ENCODE data around the gene PLXDC2.

Gene PLXDC2

GRCh38 chr10:20276127-20276979 lies 460.1 kb downstream of the PLXDC2 start:
- H3K4me1 ChIP-seq (ENCODE audit: insufficient read depth, low read length) = peaks cover 17% of the 10 kb centered on the region; the same call in 1 of the 2 replicates
- no peaks in the 10 kb centered on the region for H3K9me3 ChIP-seq (ENCODE audit: insufficient read depth, low read depth, low read length)
- no peak overlapping the region for H3K4me3 ChIP-seq (ENCODE audit: low read length)
- no peak overlapping the region for H3K9ac ChIP-seq (ENCODE audit: low read depth, low read length)
- peak overlapping the region; percentile 33; the same call in 1 of the 2 replicates for H3K27ac ChIP-seq (ENCODE audit: low read depth, low read length)
- WGBS = 87% methylated on average over 6 of the region's 6 CpGs
- peaks cover 8% of the 10 kb centered on the region for H3K36me3 ChIP-seq (ENCODE audit: insufficient read depth, low read length)
- no peaks in the 10 kb centered on the region for H3K27me3 ChIP-seq (ENCODE audit: insufficient read depth, low read length)

GRCh38 chr10:20277820-20278219 lies 461.6 kb downstream of the PLXDC2 start:
- H3K9me3 ChIP-seq (ENCODE audit: insufficient read depth, low read depth, low read length) = no peaks in the 10 kb centered on the region
- H3K4me1 ChIP-seq (ENCODE audit: insufficient read depth, low read length) = peaks cover 8% of the 10 kb centered on the region; the same call in 1 of the 2 replicates
- no peak overlapping the region for H3K9ac ChIP-seq (ENCODE audit: low read depth, low read length)
- no peak overlapping the region for H3K4me3 ChIP-seq (ENCODE audit: low read length)
- no peak overlapping the region for H3K27ac ChIP-seq (ENCODE audit: low read depth, low read length)
- WGBS = 94% methylated on average over 3 of the region's 3 CpGs
- peaks cover 8% of the 10 kb centered on the region for H3K36me3 ChIP-seq (ENCODE audit: insufficient read depth, low read length)
- no peaks in the 10 kb centered on the region for H3K27me3 ChIP-seq (ENCODE audit: insufficient read depth, low read length)

- Histone ChIP-seq H3K4me3 (ENCODE audit: low read length) (no peak overlapping the region), H3K9me3 (ENCODE audit: insufficient read depth, low read depth, low read length) (no peaks in the 10 kb centered on the region), H3K27me3 (ENCODE audit: insufficient read depth, low read length) (no peaks in the 10 kb centered on the region), H3K27ac (ENCODE audit: low read depth, low read length) (no peak overlapping the region), H3K9ac (ENCODE audit: low read depth, low read length) (no peak overlapping the region), H3K36me3 (ENCODE audit: insufficient read depth, low read length) (peaks cover 8% of the 10 kb centered on the region), H3K4me1 (ENCODE audit: insufficient read depth, low read length) (no peaks in the 10 kb centered on the region)
- 100% methylated on average over 1 of the region's 1 CpG for WGBS
These were observed 465.3 kb downstream of the PLXDC2 start for GRCh38 chr10:20281579-20281978.

- H3K27ac ChIP-seq (ENCODE audit: low read depth, low read length) = no peak overlapping the region
- WGBS = 95% methylated on average over 5 of the region's 5 CpGs
- no peak overlapping the region for H3K4me3 ChIP-seq (ENCODE audit: low read length)
- no peaks in the 10 kb centered on the region for H3K36me3 ChIP-seq (ENCODE audit: insufficient read depth, low read length)
- H3K9ac ChIP-seq (ENCODE audit: low read depth, low read length) = no peak overlapping the region
- no peaks in the 10 kb centered on the region for H3K4me1 ChIP-seq (ENCODE audit: insufficient read depth, low read length)
- no peaks in the 10 kb centered on the region for H3K27me3 ChIP-seq (ENCODE audit: insufficient read depth, low read length)
- H3K9me3 ChIP-seq (ENCODE audit: insufficient read depth, low read depth, low read length) = no peaks in the 10 kb centered on the region
These were observed 471.4 kb downstream of the PLXDC2 start for GRCh38 chr10:20287586-20287985.

GRCh38 chr10:20288060-20288459 lies 471.8 kb downstream of the PLXDC2 start:
- H3K27me3 ChIP-seq (ENCODE audit: insufficient read depth, low read length) = no peaks in the 10 kb centered on the region
- no peak overlapping the region for H3K9ac ChIP-seq (ENCODE audit: low read depth, low read length)
- WGBS = 95% methylated on average over 6 of the region's 6 CpGs
- no peaks in the 10 kb centered on the region for H3K36me3 ChIP-seq (ENCODE audit: insufficient read depth, low read length)
- H3K4me3 ChIP-seq (ENCODE audit: low read length) = no peak overlapping the region
- no peak overlapping the region for H3K27ac ChIP-seq (ENCODE audit: low read depth, low read length)
- no peaks in the 10 kb centered on the region for H3K4me1 ChIP-seq (ENCODE audit: insufficient read depth, low read length)
- H3K9me3 ChIP-seq (ENCODE audit: insufficient read depth, low read depth, low read length) = no peaks in the 10 kb centered on the region

- no peaks in the 10 kb centered on the region for H3K36me3 ChIP-seq (ENCODE audit: insufficient read depth, low read length)
- H3K9ac ChIP-seq (ENCODE audit: low read depth, low read length) = no peak overlapping the region
- no peaks in the 10 kb centered on the region for H3K9me3 ChIP-seq (ENCODE audit: insufficient read depth, low read depth, low read length)
- no peak overlapping the region for H3K4me3 ChIP-seq (ENCODE audit: low read length)
- no peak overlapping the region for H3K27ac ChIP-seq (ENCODE audit: low read depth, low read length)
- WGBS = 92% methylated on average over 6 of the region's 6 CpGs
- no peaks in the 10 kb centered on the region for H3K27me3 ChIP-seq (ENCODE audit: insufficient read depth, low read length)
- no peaks in the 10 kb centered on the region for H3K4me1 ChIP-seq (ENCODE audit: insufficient read depth, low read length)
These were observed 473.0 kb downstream of the PLXDC2 start for GRCh38 chr10:20289070-20289828.

- peaks cover 20% of the 10 kb centered on the region for H3K9me3 ChIP-seq (ENCODE audit: insufficient read depth, low read depth, low read length)
- H3K4me3 ChIP-seq (ENCODE audit: low read length) = no peak overlapping the region
- no peaks in the 10 kb centered on the region for H3K36me3 ChIP-seq (ENCODE audit: insufficient read depth, low read length)
- 86% methylated on average over 2 of the region's 2 CpGs for WGBS
- no peak overlapping the region for H3K9ac ChIP-seq (ENCODE audit: low read depth, low read length)
- no peaks in the 10 kb centered on the region for H3K4me1 ChIP-seq (ENCODE audit: insufficient read depth, low read length)
- H3K27ac ChIP-seq (ENCODE audit: low read depth, low read length) = no peak overlapping the region
- H3K27me3 ChIP-seq (ENCODE audit: insufficient read depth, low read length) = no peaks in the 10 kb centered on the region
These were observed 482.2 kb downstream of the PLXDC2 start for GRCh38 chr10:20298417-20298816.

GRCh38 chr10:20299034-20299736 lies 483.0 kb downstream of the PLXDC2 start:
- Histone ChIP-seq H3K9me3 (ENCODE audit: insufficient read depth, low read depth, low read length) (peaks cover 23% of the 10 kb centered on the region), H3K27me3 (ENCODE audit: insufficient read depth, low read length) (no peaks in the 10 kb centered on the region), H3K9ac (ENCODE audit: low read depth, low read length) (no peak overlapping the region), H3K4me1 (ENCODE audit: insufficient read depth, low read length) (no peaks in the 10 kb centered on the region), H3K36me3 (ENCODE audit: insufficient read depth, low read length) (no peaks in the 10 kb centered on the region), H3K4me3 (ENCODE audit: low read length) (no peak overlapping the region), H3K27ac (ENCODE audit: low read depth, low read length) (no peak overlapping the region)
- 91% methylated on average over 4 of the region's 4 CpGs for WGBS

GRCh38 chr10:20300735-20301134 lies 484.5 kb downstream of the PLXDC2 start:
- no peaks in the 10 kb centered on the region for H3K4me1 ChIP-seq (ENCODE audit: insufficient read depth, low read length)
- WGBS = 95% methylated on average over 2 of the region's 2 CpGs
- peaks cover 25% of the 10 kb centered on the region for H3K9me3 ChIP-seq (ENCODE audit: insufficient read depth, low read depth, low read length)
- no peak overlapping the region for H3K4me3 ChIP-seq (ENCODE audit: low read length)
- no peak overlapping the region for H3K27ac ChIP-seq (ENCODE audit: low read depth, low read length)
- H3K36me3 ChIP-seq (ENCODE audit: insufficient read depth, low read length) = no peaks in the 10 kb centered on the region
- no peak overlapping the region for H3K9ac ChIP-seq (ENCODE audit: low read depth, low read length)
- H3K27me3 ChIP-seq (ENCODE audit: insufficient read depth, low read length) = no peaks in the 10 kb centered on the region

- H3K9ac ChIP-seq (ENCODE audit: low read depth, low read length) = no peak overlapping the region
- WGBS = 98% methylated on average over 2 of the region's 2 CpGs
These were observed 485.8 kb downstream of the PLXDC2 start for GRCh38 chr10:20302033-20302432.

More at GRCh38 chr10:20302033-20302432, 485.8 kb downstream of the PLXDC2 start:
- H3K36me3 ChIP-seq (ENCODE audit: insufficient read depth, low read length) = no peaks in the 10 kb centered on the region
- H3K27ac ChIP-seq (ENCODE audit: low read depth, low read length) = no peak overlapping the region
- no peak overlapping the region for H3K4me3 ChIP-seq (ENCODE audit: low read length)
- H3K4me1 ChIP-seq (ENCODE audit: insufficient read depth, low read length) = no peaks in the 10 kb centered on the region
- no peaks in the 10 kb centered on the region for H3K27me3 ChIP-seq (ENCODE audit: insufficient read depth, low read length)
- H3K9me3 ChIP-seq (ENCODE audit: insufficient read depth, low read depth, low read length) = peaks cover 23% of the 10 kb centered on the region
